Measurements from ENCODE around the gene TAS2R40. TPM values are rescaled to one million over a fixed set of nuclear protein-coding genes. Genes with fewer than 3 reads are reported as not detected.

Gene TAS2R40
- total RNA-seq, 1 donor from 2014 or later, result not detected

GRCh38 chr7:143223784-143224183 lies 1.9 kb downstream of the TAS2R40 start:
- DNase-seq (ENCODE audit: low read depth, low spot score), result no peak

DNA sequence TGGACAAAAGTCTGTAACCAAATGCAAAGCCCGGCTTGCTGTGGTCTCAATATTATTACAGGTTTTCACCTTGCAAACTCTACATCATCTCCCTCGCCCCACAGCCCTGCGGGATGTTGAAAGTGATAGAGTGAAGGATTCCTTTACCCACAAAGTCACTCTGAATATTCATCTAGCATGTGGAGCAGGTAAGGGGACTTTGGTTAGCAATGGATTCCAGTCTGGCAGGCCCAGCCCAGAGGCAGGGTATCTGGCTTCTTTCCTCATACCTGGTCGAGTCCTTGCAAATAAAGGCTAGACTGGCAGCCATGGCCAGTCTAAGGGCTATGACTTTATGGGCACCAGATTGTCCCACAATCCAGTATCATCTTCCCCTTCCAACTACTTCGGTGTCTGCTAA lies 3.2 kb downstream of the TAS2R40 start:
- no peak for DNase-seq (ENCODE audit: low read depth, low spot score)

- no peak for DNase-seq (ENCODE audit: low read depth, low spot score)
These were observed 6.0 kb downstream of the TAS2R40 start for GRCh38 chr7:143227806-143228205.

DNA sequence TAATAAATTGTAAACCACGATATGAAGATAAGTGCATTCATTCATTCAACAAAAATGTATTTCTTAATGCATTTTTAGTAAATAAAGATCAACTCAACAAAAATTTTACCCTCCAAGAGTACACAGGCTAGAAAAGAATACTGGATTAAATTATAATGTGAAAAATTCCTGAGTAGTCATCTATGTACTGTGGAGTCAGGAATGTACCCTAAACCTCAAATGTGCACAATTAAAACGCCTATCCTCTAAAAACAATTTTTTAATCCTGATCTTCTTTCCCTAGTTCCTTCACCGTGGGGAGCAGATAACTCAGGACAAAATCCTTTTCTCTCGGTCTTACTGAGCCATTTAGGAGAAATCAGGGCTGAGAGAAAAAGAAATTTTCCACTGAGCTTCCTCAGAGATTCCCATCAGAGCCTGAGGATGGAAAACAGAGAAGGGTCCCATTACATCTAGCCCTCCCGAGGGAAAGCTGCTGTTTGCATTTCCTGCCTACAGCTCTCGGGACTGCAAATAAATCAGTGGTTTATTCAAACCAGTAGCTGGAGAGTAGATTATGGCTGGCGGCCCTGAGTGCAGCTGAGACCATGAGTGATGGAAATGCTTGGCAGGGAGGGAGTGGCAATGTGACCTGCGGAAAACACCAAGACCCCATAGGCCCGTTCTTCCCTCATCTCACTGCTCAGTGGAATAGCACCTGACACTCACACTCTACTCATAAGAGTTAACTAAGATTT lies 7.4 kb downstream of the TAS2R40 start:
- no peak for DNase-seq (ENCODE audit: low read depth, low spot score)

GRCh38 chr7:143230602-143231457 lies 9.0 kb downstream of the TAS2R40 start:
- DNase-seq (ENCODE audit: low read depth, low spot score), result no peak

GRCh38 chr7:143233816-143234532 lies 12.1 kb downstream of the TAS2R40 start:
- no peak for DNase-seq (ENCODE audit: low read depth, low spot score)

GRCh38 chr7:143234533-143234875 lies 12.7 kb downstream of the TAS2R40 start:
- no peak for DNase-seq (ENCODE audit: low read depth, low spot score)

GRCh38 chr7:143235561-143235960 lies 13.7 kb downstream of the TAS2R40 start:
- DNase-seq (ENCODE audit: low read depth, low spot score), result no peak

DNA sequence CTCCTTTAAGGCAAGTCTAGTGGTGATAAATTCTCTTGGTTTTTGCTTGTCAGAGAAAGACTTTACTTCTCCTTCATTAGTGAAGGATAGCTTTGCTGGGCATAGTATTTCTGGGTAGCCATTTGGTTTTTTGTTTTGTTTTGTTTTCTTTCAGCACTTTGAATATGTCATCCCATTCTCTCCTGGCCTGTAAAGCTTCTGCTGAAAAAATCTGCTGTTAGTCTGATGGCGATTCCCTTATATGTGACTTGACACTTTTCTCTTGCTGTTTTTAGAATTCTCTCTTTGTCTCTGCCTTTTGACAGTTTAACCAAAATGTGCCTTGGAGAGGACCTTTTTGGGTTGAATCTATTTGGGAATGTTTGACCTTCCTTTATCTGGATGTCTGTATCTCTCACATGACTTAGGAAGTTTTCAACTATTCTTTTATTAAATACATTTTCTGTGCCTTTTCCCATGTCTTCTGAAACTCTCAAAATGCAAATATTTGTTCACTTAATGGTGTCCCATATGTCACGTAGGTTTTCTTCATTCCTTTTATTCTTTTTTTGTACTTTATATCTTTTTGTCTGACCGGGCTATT lies 14.7 kb downstream of the TAS2R40 start:
- DNase-seq (ENCODE audit: low read depth, low spot score), result no peak

DNA sequence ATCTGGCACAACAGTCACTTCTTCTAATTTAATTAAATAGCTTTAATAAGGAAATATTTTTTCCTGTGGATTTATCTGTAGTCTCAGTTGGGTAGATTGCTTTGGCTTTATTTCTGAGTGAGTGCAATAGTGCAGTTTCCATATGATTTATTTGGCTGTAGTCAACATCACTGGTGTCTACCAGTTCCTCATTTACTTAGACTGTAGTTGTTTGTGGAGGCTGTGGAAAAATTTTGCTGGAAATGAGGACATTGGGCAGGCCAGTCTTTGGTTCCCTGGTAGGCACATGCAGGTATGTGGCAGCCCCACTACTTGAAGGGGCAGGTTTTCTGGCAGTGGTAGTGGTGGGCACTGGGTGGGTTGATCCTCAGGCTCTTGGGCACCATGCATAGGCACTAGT lies 15.5 kb downstream of the TAS2R40 start:
- no peak for DNase-seq (ENCODE audit: low read depth, low spot score)

GRCh38 chr7:143238289-143238980 lies 16.6 kb downstream of the TAS2R40 start:
- no peak for DNase-seq (ENCODE audit: low read depth, low spot score)

DNA sequence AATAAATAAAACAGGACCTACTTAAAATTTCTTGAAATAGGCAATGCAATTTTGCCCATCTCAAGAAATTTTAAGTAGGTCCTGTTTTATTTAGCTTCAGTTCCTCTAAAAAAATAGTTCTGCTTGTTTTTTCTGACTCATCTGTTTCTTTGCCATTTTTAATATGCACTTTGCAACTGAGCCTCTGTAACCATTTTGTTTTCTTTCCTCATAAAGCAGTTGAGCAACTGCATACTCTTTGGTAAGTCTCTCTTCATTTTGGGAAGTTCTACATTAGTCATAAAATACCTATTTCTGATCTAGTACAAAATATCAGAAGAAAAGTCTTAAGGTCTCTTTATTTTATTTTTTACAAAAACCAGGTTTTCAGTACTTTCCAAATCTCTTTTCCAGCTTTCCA lies 18.0 kb downstream of the TAS2R40 start:
- no peak for DNase-seq (ENCODE audit: low read depth, low spot score)

GRCh38 chr7:143240291-143241168 lies 18.7 kb downstream of the TAS2R40 start:
- peak; percentile 51 for DNase-seq (ENCODE audit: low read depth, low spot score)

DNA sequence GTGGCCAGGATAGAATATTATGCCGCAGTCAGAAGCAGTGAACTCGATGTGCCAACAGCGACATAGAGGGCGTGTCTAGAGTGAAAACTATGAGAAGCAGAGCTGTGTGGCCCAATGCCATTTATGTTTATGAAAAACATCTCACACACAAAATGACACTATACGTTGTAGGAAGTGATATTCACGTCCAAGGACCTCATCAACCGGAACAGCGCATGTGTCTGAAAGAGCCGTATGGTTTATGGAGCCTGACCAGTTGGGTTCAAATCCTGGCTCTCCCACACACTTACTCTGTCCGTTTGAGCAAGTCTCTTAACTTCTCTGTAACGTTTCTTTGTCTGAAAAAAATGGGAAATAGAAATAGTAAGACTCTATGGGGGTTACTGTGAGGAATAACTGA lies 20.5 kb downstream of the TAS2R40 start:
- no peak for DNase-seq (ENCODE audit: low read depth, low spot score)

GRCh38 chr7:143243111-143243510 lies 21.3 kb downstream of the TAS2R40 start:
- no peak for DNase-seq (ENCODE audit: low read depth, low spot score)

DNA sequence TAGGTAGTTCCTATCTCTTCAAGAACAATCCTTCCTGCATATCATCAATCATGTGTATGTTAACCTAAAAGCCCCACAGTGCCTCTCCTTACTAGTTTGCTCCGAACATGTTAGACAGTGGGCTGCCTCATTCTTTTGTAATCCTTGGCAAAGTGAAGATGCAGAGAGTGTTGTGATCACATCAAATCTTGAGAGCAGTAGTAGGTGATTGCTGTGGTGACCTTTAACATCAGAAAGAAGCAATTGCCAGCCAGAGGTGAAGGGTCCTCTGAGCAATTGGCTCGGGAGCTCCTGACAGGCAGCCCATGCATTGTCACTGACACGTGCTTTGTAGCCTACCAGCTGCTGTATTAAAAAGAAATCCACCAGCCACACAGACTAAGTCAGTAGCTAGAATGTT lies 21.8 kb downstream of the TAS2R40 start:
- DNase-seq (ENCODE audit: low read depth, low spot score), result no peak

DNA sequence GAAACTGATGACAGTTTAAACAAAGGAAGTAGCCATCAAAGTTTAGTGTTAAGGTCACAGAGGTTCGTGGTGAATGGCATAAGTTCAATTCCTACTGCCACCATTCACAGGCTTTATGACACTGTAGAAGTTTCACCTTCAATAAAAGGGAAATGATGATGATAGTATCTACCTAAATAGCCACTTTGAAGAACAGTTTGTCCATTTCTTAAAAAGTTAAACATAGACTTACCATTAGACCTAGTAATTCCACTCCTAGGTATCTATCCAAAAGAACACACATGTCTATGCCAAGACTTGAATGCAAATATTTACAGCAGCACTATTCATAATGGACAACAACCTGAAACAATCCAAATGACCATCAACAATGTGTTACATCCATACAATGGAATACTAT lies 22.5 kb downstream of the TAS2R40 start:
- no peak for DNase-seq (ENCODE audit: low read depth, low spot score)

DNA sequence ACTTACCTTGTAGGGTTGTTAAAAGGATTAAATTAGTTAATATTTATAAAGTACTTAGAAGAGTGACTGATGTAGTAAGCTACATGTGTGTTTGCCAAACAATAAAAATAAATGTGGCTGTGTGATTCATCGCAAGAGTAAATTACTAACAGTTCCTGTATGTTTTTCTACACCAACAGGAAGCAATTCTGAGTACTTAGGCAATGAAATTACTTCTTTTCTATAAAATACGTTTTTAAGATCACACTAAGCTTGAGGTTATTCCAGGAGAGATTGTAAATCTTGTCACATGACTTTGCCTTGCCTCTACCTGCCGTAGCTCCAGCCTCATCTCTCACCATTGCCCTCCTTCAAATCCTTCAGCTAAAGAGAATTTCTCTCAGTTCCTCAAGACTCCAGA lies 23.3 kb downstream of the TAS2R40 start:
- no peak for DNase-seq (ENCODE audit: low read depth, low spot score)

GRCh38 chr7:143247372-143247771 lies 25.5 kb downstream of the TAS2R40 start:
- no peak for DNase-seq (ENCODE audit: low read depth, low spot score)

DNA sequence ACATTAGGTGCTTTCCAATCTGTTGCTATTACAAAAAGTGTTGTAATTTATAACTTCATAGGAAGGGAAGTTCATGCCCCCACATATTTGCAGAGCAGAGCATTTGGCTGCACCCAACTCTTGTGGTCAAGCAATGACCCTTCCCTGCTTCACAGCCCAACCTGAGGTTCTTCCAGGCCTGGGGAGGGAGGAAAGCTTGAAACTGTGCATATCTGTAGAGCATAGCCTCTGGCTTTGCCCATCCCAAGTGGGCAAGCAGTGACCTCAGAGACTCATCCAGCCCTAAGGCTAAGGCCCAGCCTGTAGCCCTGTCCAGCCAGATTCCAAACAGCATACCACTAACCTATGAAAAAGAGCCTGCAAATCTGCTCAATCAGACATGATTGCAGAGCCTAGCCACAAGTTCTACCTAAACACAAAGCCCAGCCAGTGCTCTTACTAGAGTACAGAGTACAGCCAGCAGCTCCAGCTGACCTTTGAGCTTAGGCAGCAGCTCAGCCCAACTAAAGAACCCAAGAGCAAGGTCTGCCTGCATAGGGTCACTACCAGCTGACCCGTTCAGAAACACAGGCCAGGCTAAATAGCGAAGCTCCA lies 27.0 kb downstream of the TAS2R40 start:
- DNase-seq (ENCODE audit: low read depth, low spot score), result no peak
